IPS-18a (cell line): ENCODE data around the gene WDR62.
"Not testable (repeated sequence)": the region's sequence is repeated elsewhere in the genome, so short reads cannot be mapped to it uniquely, and the experiment has no call there.

Source experiments
- H3K27ac ChIP-seq: one replicate; pipeline ENCODE4 v1.5.1; 2013; ENCODE audit warnings: low read length
- H3K27me3 ChIP-seq: one replicate; pipeline ENCODE4 v1.6.1; 2013; ENCODE audit warnings: mild to moderate bottlenecking, low read length; ENCODE audit not compliant: control insufficient read depth, insufficient read depth
- H3K36me3 ChIP-seq: one replicate; pipeline ENCODE4 v1.6.1; 2013; ENCODE audit warnings: low read depth, low read length; ENCODE audit not compliant: control insufficient read depth
- H3K4me1 ChIP-seq: one replicate; pipeline ENCODE4 v1.6.1; 2013; ENCODE audit warnings: low read depth, low read length; ENCODE audit not compliant: control insufficient read depth
- H3K4me3 ChIP-seq: one replicate; pipeline ENCODE4 v1.5.1; 2013; ENCODE audit warnings: low read length
- H3K9ac ChIP-seq: one replicate; pipeline ENCODE4 v1.6.1; 2013; ENCODE audit warnings: mild to moderate bottlenecking, low read length, moderate library complexity
- H3K9me3 ChIP-seq: one replicate; pipeline ENCODE4 v1.6.1; 2013; ENCODE audit warnings: low read depth, low read length; ENCODE audit not compliant: control insufficient read depth

The WDR62 gene

DNA sequence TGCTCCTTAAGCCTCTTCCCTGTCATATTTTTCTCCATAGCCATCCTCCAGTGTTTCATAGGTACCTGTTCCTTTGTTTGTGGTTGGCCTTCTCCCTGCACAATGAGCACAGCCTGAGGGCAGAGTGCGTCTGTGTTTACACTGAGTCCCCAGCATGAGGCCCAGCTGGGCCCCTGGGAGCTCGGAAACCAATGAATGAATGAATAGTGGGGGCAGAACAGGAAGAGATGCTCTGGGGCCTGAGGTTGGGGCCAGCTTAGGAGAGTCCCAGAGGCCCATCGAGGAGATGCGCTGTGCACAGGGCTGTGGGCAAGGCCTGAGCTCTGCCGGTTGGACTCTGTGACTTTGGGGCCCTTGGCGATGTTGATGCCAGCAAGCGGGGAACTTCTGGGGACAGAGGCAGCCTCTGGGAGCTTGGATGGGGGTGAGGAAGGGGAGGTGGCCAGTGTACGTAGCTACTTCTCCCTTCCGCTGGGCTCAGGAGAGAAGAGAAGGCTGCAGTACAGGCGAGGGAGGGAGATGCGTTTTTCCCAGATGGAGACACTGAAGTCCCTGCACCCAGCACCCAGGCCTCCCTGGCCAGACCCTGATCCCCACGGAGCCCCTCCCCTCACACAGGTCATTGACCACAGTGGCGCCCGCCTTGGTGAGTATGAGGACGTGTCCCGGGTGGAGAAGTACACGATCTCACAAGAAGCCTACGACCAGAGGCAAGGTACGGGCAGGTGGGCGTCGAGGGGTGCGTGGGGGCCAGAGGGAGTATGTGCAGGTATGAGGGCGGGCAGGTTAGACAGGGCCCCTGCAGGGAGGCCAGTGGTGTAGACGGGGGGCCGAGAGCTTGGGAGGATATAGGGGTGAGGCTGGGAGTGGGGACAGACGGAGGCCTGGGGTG is 65.6 kb downstream of the WDR62 start:
- Histone ChIP-seq H3K27me3 (no peaks in the 10 kb centered on the region), H3K9ac (no peak overlapping the region), H3K4me1 (no peaks in the 10 kb centered on the region), H3K36me3 (peaks cover 29% of the 10 kb centered on the region), H3K9me3 (no peaks in the 10 kb centered on the region), H3K4me3 (no peak overlapping the region), H3K27ac (no peak overlapping the region)

DNA sequence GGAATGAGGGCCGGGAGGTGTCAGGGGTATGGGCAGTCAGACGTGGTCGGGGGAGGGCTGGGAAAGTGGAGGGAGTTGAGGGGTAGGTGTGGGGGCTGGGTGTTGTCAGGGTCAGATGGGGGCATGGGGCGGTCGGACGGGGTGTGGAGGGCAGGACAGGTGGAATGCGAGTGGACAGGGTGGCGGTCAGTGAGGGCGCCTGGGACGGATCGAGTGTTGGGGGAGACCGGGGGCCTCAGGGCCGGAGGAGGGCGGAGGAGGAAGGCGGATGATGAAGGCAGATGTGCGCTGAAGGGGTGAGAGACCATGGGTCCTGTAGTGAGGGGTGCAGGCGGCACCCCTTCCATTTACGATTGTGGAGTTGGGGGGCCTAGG is 66.3 kb downstream of the WDR62 start:
- no peak overlapping the region for H3K27ac ChIP-seq
- no peaks in the 10 kb centered on the region for H3K9me3 ChIP-seq
- no peaks in the 10 kb centered on the region for H3K4me1 ChIP-seq
- H3K4me3 ChIP-seq: no peak overlapping the region
- peaks cover 35% of the 10 kb centered on the region for H3K36me3 ChIP-seq
- H3K27me3 ChIP-seq: no peaks in the 10 kb centered on the region
- no peak overlapping the region for H3K9ac ChIP-seq

DNA sequence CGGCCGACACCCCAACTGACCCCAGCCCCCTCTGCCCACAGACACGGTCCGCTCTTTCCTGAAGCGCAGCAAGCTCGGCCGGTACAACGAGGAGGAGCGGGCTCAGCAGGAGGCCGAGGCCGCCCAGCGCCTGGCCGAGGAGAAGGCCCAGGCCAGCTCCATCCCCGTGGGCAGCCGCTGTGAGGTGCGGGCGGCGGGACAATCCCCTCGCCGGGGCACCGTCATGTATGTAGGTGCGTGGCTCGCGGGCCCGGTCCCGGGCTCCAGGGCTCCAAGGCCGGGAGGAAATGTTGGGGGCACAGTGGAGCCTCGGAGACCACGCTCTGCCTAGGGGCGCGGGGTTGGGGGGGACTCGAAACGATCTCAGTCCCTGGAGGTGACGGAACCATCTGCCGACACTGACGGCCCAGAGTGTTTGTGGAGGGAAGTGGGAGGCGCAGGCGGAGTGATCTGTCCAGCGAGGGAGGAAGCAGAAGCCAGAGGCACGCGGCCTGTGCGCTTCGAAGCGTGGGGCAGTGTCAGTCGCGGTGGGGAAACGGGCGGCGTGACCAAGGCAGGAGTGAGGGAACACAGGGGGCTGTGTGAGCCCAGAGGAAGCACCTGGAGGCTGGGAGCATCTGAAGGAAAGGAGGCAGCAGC is 66.9 kb downstream of the WDR62 start:
- Histone ChIP-seq H3K9me3 (no peaks in the 10 kb centered on the region), H3K36me3 (peaks cover 35% of the 10 kb centered on the region), H3K4me3 (no peak overlapping the region), H3K4me1 (no peaks in the 10 kb centered on the region), H3K27me3 (no peaks in the 10 kb centered on the region), H3K9ac (no peak overlapping the region), H3K27ac (no peak overlapping the region)

DNA sequence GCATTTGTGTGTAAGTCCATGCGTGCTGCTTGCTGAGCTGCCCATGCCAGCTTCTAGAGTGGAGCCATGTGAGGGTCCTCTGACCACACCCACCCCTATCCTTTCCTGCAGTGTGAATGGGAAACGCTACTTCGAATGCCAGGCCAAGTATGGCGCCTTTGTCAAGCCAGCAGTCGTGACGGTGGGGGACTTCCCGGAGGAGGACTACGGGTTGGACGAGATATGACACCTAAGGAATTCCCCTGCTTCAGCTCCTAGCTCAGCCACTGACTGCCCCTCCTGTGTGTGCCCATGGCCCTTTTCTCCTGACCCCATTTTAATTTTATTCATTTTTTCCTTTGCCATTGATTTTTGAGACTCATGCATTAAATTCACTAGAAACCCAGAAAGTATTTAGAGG is 70.9 kb downstream of the WDR62 start:
- H3K9ac ChIP-seq: no peak overlapping the region
- no peaks in the 10 kb centered on the region for H3K4me1 ChIP-seq
- H3K4me3 ChIP-seq: no peak overlapping the region
- no peaks in the 10 kb centered on the region for H3K9me3 ChIP-seq
- no peak overlapping the region for H3K27ac ChIP-seq
- H3K27me3 ChIP-seq: no peaks in the 10 kb centered on the region
- H3K36me3 ChIP-seq: peaks cover 18% of the 10 kb centered on the region

DNA sequence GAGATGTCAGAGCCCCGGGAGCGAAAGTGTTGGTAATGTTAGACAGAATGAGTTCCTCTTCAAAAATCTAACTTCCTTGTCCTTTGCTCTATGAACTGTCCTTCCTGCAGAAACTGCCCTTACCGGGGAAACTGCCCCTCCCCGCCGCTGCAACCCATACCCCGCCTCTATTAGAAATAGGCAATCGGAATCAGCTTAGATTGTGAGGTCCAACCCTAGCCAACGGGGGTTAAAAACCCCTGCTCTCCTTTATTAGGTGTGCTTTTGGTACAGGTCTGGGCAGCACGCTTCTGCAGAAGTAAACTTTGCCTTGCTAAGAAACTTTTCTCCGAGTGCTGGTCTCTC is 73.7 kb downstream of the WDR62 start:
- Histone ChIP-seq H3K4me3 (peak overlapping the region; percentile 78), H3K36me3 (peaks cover 18% of the 10 kb centered on the region), H3K27me3 (no peaks in the 10 kb centered on the region), H3K4me1 (no peaks in the 10 kb centered on the region), H3K27ac (peak overlapping the region; percentile 67), H3K9ac (peak overlapping the region; percentile 82), H3K9me3 (no peaks in the 10 kb centered on the region)

DNA sequence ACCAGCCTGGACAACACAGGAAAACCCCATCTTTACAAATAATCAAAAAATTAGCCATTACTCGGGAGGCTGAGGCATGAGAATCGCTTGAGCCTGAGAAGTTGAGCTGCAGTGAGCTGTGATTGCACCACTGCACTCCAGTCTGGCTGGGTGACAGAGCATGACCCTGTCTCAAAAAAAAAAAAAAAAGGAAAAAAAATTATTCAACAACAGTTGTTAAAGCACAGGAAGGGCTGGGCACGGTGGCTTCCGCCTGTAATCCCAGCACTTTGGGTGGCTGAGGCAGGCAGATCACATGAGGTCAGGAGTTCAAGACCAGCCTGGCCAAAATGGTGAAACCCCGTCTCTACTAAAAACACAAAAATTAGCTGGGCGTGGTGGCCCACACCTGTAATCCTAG is 76.5 kb downstream of the WDR62 start:
- H3K36me3 ChIP-seq, H3K9ac ChIP-seq, H3K4me1 ChIP-seq, H3K27me3 ChIP-seq, H3K4me3 ChIP-seq, H3K9me3 ChIP-seq, H3K27ac ChIP-seq: not testable (repeated sequence)

DNA sequence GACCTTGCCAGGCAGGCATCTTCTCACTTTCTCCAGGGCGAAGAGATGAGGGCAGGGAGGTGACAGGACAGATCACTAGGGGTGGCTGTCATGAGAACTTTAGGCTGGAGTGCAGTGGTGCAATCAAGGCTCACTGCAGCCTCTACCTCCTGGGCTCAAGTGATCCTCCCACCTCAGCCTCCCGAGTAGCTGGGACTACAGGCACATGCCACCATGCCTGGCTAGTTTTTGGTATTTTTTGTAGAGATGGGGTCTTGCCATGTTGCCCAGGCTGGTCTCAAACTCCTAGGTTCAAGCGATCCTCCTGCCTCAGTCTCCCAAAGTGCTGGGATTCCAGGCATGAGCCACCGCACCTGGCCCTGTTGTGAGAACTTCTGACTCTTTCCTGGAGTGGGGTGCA is 80.2 kb downstream of the WDR62 start:
- H3K4me3 ChIP-seq, H3K4me1 ChIP-seq, H3K36me3 ChIP-seq, H3K27me3 ChIP-seq, H3K9ac ChIP-seq, H3K9me3 ChIP-seq, H3K27ac ChIP-seq: not testable (repeated sequence)

DNA sequence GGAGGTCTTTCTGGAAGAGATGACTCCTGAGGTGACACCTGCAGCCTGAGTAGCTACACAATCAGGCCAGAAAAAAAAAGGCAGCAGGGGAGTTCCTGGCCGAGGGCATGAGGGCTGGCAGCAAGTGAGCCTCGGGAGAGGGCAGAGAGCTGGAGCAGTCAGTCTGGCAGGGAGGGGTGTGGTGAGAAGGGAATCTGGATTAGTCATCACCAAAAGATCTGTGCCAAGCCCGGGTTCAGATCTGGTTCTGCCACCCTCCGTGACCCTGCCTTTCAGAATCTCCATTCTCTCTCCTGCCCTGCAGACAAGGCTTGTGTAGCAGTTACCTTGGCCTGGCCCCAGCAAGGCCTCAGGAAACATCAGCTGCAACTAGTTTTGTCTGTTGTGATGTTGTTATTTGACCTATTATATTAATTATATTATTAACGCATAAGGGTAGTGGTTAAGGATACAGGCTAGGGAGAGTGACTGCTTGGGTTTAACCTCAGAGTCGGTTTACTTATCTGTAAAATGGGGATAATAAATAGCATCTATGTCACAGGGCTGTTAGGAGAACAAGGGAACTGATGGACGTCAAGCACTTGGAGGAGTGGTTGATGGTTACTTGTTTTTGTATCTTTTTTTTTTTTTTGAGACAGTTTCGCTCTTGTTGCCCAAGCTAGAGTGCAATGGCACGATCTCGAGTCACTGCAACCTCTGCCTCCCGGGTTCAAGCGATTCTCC is 82.4 kb downstream of the WDR62 start:
- no peaks in the 10 kb centered on the region for H3K27me3 ChIP-seq
- H3K9me3 ChIP-seq: no peaks in the 10 kb centered on the region
- H3K27ac ChIP-seq: no peak overlapping the region
- H3K36me3 ChIP-seq: peaks cover under 1% of the 10 kb centered on the region
- no peak overlapping the region for H3K9ac ChIP-seq
- no peak overlapping the region for H3K4me3 ChIP-seq
- peaks cover 3% of the 10 kb centered on the region for H3K4me1 ChIP-seq

DNA sequence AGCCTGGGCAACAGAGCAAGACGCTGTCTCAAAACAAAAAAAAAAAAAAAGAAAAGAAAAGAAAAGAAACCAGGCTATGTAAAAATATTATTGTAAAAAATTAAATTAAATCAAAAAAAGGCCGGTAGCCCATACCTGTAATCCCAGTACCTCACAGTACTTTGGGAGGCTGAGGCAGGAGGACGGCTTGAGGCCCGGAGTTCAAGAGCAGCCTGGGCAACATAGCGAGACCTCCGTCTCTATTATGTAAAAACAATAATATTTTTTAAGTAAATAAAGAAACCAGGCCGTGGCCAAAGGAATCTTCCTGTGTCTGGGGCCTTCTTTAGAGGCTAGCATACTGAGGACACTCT is 84.4 kb downstream of the WDR62 start:
- H3K4me3 ChIP-seq: peak overlapping the region; percentile 100
- H3K27ac ChIP-seq: no peak overlapping the region
- H3K9me3 ChIP-seq: no peaks in the 10 kb centered on the region
- H3K36me3 ChIP-seq: peaks cover 10% of the 10 kb centered on the region
- H3K27me3 ChIP-seq: no peaks in the 10 kb centered on the region
- H3K9ac ChIP-seq: peak overlapping the region; percentile 90
- H3K4me1 ChIP-seq: peaks cover 3% of the 10 kb centered on the region

DNA sequence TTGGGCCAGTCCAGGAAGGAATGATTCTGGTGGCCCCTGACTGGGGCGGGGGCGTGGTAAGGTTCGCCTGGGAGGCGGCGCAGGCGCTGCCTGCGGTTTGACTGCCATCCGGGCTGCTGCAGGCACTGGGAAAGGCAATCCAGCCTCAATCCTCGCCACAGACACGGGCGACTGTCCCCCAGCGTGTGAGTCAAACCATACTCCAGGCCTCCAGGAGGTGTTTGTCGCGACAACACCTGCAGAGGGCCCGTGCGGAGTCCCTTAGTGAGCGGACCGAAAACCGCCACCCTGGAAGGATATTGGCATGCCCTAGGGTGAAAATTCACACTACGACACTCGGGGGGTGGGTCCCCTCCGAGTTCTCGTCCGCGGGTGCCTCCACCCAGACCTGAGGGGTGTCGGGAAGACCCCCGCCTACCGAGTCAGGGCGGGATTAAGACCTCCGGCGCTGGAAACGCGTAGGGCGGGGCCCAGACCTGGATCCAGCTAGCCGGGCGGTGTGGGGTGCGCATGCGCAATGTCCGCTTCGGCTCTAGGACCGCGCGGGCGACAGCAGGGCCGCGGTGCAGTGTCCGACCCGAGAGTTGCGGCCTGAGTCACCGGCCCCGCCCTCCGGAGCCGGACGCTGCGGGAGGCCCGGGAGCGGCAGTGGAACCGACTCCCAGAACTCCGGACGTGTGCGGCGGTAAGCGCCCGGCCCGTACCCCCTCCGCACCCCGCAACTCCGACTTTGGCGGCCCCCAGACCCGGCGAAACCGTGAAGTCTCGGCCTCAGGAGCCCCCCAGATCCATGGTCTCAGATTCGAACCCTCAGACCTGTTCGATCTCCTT is 85.0 kb downstream of the WDR62 start, which contains the start of gene CAPNS1:
CAPNS1 (plus strand) TSS at position 594 of the 831 bp plus-strand sequence. CDS start 946 bp downstream, outside the sequence.
- no peaks in the 10 kb centered on the region for H3K27me3 ChIP-seq
- H3K4me1 ChIP-seq: peaks cover 3% of the 10 kb centered on the region
- peak within 1 kb of the TSS; percentile 90 for H3K9ac ChIP-seq
- H3K36me3 ChIP-seq: peaks cover 12% of the 10 kb centered on the region
- peak within 1 kb of the TSS; percentile 86 for H3K27ac ChIP-seq
- no peaks in the 10 kb centered on the region for H3K9me3 ChIP-seq
- H3K4me3 ChIP-seq: peak within 1 kb of the TSS; percentile 100
